GM12878 (cell line): ENCODE data around the gene SPX.

Experiments used
- CBFB ChIP-seq: IDR thresholded peaks from 2 replicates; pipeline ENCODE4 v1.6.1; 2016; ENCODE audit warnings: antibody characterized with exemption, low read depth
- CHD4 ChIP-seq: fragments of 200-600 bp; sonication (generic); IDR thresholded peaks from 2 replicates; pipeline ENCODE4 v1.6.1; 2016; ENCODE audit warnings: mild to moderate bottlenecking
- JUND ChIP-seq: IDR thresholded peaks from 2 replicates; pipeline ENCODE4 v1.6.1; 2012; ENCODE audit warnings: low read depth, mild to moderate bottlenecking, low read length, improper control_type of control experiment, moderate library complexity
- MTA3 ChIP-seq: IDR thresholded peaks from 2 replicates; pipeline ENCODE4 v1.6.1; 2012; ENCODE audit warnings: low read length, inconsistent platforms, borderline replicate concordance
- POLR2A ChIP-seq: IDR thresholded peaks from 2 replicates; pipeline ENCODE4 v1.6.1; 2011; ENCODE audit warnings: low read depth, mild to moderate bottlenecking, low read length
- POLR2AphosphoS2 ChIP-seq: IDR thresholded peaks from 2 replicates; pipeline ENCODE4 v1.6.1; 2011; ENCODE audit warnings: low read depth, mild to moderate bottlenecking, low read length, improper control_type of control experiment, moderate library complexity
- RCOR1 ChIP-seq: conservative IDR thresholded peaks from 2 replicates; pipeline ENCODE4 v1.6.1; 2012; ENCODE audit warnings: low read depth, low read length, improper control_type of control experiment
- TCF12 ChIP-seq: IDR thresholded peaks from 2 replicates; pipeline ENCODE4 v1.6.1; 2011; ENCODE audit warnings: low read depth, mild to moderate bottlenecking, low read length
- TCF7 ChIP-seq: IDR thresholded peaks from 2 replicates; pipeline ENCODE4 v1.6.1; 2014; ENCODE audit warnings: antibody characterized with exemption, borderline replicate concordance
- TF ChIP-seq, protein P1 (sequence below): IDR thresholded peaks from 2 replicates; pipeline ENCODE4 v1.6.1; 2012; ENCODE audit warnings: low read depth, low read length, improper control_type of control experiment
- TF ChIP-seq, protein P2 (sequence below), 3 experiments: IDR thresholded peaks in 2 of 3; conservative IDR thresholded peaks in 1 of 3; 2 replicates each; pipeline ENCODE4 v1.5.1; 2011; ENCODE audit warnings: low read depth in 3 of 3, low read length in 3 of 3, mild to moderate bottlenecking in 3 of 3, control low read depth in 2 of 3, moderate library complexity in 2 of 3, inconsistent platforms in 1 of 3, mixed read lengths in 1 of 3; ENCODE audit not compliant: control insufficient read depth in 2 of 3, insufficient read depth in 1 of 3; ENCODE audit errors: extremely low read depth in 1 of 3
- TF ChIP-seq, protein P3 (sequence below): fragments of 450-650 bp; IDR thresholded peaks from 2 replicates; pipeline ENCODE4 v1.6.1; 2018; ENCODE audit warnings: borderline replicate concordance, mild to moderate bottlenecking; ENCODE audit not compliant: partially characterized antibody
- TF ChIP-seq, protein P4 (sequence below): fragments of 450-650 bp; IDR thresholded peaks from 2 replicates; pipeline ENCODE4 v1.6.1; 2017; ENCODE audit warnings: mild to moderate bottlenecking, low read depth, inconsistent platforms; ENCODE audit not compliant: poor library complexity, severe bottlenecking
- TF ChIP-seq, protein P5 (sequence below): IDR thresholded peaks from 2 replicates; pipeline ENCODE4 v1.6.1; 2012; ENCODE audit warnings: low read depth, low read length, improper control_type of control experiment

DNA sequence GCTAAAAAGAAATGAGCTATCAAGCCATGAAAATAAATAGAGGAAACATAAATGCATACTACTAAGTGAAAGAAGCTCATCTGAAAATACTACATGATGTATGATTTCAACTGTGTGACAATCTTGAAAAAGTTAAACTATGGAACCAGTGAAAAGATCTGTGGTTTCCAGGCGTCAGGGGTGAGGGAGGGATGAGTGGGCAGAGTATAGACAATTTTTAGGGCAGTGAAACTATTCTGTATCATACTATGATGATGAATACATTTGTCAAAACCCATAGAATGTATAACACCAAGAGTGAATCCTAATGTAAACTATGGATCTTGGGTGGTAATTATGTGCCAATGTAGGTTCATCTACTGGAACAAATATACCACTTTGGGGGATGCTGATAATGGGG is 21.3 kb downstream of the SPX start:
- TF ChIP-seq, protein P1, sequence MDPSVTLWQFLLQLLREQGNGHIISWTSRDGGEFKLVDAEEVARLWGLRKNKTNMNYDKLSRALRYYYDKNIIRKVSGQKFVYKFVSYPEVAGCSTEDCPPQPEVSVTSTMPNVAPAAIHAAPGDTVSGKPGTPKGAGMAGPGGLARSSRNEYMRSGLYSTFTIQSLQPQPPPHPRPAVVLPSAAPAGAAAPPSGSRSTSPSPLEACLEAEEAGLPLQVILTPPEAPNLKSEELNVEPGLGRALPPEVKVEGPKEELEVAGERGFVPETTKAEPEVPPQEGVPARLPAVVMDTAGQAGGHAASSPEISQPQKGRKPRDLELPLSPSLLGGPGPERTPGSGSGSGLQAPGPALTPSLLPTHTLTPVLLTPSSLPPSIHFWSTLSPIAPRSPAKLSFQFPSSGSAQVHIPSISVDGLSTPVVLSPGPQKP: no peak
- no peak for TF ChIP-seq MTA3
- TF ChIP-seq, protein P2, sequence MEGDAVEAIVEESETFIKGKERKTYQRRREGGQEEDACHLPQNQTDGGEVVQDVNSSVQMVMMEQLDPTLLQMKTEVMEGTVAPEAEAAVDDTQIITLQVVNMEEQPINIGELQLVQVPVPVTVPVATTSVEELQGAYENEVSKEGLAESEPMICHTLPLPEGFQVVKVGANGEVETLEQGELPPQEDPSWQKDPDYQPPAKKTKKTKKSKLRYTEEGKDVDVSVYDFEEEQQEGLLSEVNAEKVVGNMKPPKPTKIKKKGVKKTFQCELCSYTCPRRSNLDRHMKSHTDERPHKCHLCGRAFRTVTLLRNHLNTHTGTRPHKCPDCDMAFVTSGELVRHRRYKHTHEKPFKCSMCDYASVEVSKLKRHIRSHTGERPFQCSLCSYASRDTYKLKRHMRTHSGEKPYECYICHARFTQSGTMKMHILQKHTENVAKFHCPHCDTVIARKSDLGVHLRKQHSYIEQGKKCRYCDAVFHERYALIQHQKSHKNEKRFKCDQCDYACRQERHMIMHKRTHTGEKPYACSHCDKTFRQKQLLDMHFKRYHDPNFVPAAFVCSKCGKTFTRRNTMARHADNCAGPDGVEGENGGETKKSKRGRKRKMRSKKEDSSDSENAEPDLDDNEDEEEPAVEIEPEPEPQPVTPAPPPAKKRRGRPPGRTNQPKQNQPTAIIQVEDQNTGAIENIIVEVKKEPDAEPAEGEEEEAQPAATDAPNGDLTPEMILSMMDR (IDR thresholded peaks at IDR 0.05 in 2 of 3, conservative IDR thresholded peaks at IDR 0.05 in 1 of 3; ENCODE audit: control insufficient read depth in 2 of 3, extremely low read depth in 1 of 3, insufficient read depth in 1 of 3, low read depth in 3 of 3, low read length in 3 of 3): no peak
- TF ChIP-seq TCF7: no peak
- TF ChIP-seq, protein P3, sequence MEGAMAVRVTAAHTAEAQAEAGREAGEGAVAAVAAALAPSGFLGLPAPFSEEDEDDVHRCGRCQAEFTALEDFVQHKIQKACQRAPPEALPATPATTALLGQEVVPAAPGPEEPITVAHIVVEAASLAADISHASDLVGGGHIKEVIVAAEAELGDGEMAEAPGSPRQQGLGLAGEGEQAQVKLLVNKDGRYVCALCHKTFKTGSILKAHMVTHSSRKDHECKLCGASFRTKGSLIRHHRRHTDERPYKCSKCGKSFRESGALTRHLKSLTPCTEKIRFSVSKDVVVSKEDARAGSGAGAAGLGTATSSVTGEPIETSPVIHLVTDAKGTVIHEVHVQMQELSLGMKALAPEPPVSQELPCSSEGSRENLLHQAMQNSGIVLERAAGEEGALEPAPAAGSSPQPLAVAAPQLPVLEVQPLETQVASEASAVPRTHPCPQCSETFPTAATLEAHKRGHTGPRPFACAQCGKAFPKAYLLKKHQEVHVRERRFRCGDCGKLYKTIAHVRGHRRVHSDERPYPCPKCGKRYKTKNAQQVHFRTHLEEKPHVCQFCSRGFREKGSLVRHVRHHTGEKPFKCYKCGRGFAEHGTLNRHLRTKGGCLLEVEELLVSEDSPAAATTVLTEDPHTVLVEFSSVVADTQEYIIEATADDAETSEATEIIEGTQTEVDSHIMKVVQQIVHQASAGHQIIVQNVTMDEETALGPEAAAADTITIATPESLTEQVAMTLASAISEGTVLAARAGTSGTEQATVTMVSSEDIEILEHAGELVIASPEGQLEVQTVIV: no peak
- TF ChIP-seq POLR2AphosphoS2: no peak
- no peak for TF ChIP-seq POLR2A
- no peak for TF ChIP-seq TCF12
- TF ChIP-seq, protein P4, sequence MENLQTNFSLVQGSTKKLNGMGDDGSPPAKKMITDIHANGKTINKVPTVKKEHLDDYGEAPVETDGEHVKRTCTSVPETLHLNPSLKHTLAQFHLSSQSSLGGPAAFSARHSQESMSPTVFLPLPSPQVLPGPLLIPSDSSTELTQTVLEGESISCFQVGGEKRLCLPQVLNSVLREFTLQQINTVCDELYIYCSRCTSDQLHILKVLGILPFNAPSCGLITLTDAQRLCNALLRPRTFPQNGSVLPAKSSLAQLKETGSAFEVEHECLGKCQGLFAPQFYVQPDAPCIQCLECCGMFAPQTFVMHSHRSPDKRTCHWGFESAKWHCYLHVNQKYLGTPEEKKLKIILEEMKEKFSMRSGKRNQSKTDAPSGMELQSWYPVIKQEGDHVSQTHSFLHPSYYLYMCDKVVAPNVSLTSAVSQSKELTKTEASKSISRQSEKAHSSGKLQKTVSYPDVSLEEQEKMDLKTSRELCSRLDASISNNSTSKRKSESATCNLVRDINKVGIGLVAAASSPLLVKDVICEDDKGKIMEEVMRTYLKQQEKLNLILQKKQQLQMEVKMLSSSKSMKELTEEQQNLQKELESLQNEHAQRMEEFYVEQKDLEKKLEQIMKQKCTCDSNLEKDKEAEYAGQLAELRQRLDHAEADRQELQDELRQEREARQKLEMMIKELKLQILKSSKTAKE: no peak
- TF ChIP-seq, protein P5, sequence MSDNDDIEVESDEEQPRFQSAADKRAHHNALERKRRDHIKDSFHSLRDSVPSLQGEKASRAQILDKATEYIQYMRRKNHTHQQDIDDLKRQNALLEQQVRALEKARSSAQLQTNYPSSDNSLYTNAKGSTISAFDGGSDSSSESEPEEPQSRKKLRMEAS: no peak
- TF ChIP-seq CHD4: no peak
- TF ChIP-seq CBFB: no peak
- TF ChIP-seq JUND: no peak
- TF ChIP-seq RCOR1: no peak
